ENCODE measurements around the gene FLOT1. TPM values are rescaled to one million over a fixed set of nuclear protein-coding genes. Genes with fewer than 3 reads are reported as not detected.
A peak's percentile ranks its signal among the peaks of the same experiment; 100 is the strongest.

The FLOT1 gene
- total and polyA plus RNA-seq, 2 of the 13 experiments (the other 11 are each of a cell fraction or from before 2014, with no cell fraction given), result 82.3 to 130 TPM

DNA sequence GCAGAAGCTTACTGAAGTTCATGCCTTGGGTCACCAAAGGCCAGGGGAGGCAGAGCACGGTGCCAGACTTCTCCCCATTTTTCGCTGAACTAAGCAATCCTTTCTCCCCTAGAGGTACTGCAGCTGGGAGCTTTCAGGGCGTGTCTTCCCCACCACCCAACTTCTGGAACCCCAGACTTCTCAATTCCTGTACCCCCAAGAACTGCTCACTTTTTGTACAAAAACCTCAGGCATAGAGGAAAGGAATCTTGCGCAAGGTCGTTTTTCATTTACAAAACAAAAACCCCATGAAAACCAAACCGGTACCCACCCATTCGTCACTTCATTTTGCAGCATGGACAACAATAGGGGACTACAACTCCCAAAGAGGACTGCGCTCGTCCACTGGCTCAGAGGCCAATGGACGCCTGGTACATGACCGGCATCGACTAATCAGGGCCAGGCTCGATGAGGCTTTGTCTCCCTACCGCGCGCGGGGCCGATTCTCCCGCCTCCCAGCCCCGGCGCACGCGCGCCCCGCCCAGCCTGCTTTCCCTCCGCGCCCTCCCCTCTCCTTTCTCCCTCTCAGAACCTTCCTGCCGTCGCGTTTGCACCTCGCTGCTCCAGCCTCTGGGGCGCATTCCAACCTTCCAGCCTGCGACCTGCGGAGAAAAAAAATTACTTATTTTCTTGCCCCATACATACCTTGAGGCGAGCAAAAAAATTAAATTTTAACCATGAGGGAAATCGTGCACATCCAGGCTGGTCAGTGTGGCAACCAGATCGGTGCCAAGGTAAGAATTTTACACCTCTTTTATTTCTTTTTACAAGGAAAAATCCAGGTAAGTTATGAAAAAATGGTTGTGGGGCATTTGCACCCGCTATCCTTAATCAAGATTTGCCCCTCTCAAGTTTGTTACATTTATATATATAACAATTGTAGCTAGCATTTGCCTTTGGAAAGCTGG is 22.4 kb downstream of the FLOT1 start, which contains the start of gene TUBB (continued):
- TF ChIP-seq GZF1 (CRISPR knock-in tag; IDR thresholded peaks at IDR 0.05) (peak; percentile 73), ZNF773 (CRISPR knock-in tag; IDR thresholded peaks at IDR 0.05; ENCODE audit: borderline replicate concordance) (peak; percentile 91; the same call in 1 of the 2 replicates), ZNF792 (CRISPR knock-in tag; IDR thresholded peaks at IDR 0.05) (no peak; the same call in 1 of the 2 replicates), ZNF326 (CRISPR knock-in tag; IDR thresholded peaks at IDR 0.05; ENCODE audit: borderline replicate concordance) (no peak), ZBTB1 (CRISPR knock-in tag; IDR thresholded peaks at IDR 0.05; ENCODE audit: borderline replicate concordance) (no peak), ZNF33A (CRISPR knock-in tag; IDR thresholded peaks at IDR 0.05; ENCODE audit: borderline replicate concordance) (no peak), SIX1 (CRISPR knock-in tag; IDR thresholded peaks at IDR 0.05; ENCODE audit: borderline replicate concordance) (no peak; the same call in 1 of the 2 replicates), DPF2 (CRISPR knock-in tag; IDR thresholded peaks at IDR 0.05; ENCODE audit: borderline replicate concordance, low read depth) (no peak), ZNF33B (CRISPR knock-in tag; IDR thresholded peaks at IDR 0.05) (no peak), ZNF574 (CRISPR knock-in tag; IDR thresholded peaks at IDR 0.05) (peak; percentile 98), ZNF20 (CRISPR knock-in tag; IDR thresholded peaks at IDR 0.05) (no peak), NFE2 (CRISPR knock-in tag; IDR thresholded peaks at IDR 0.05) (no peak)
- TF ChIP-seq, protein P1, sequence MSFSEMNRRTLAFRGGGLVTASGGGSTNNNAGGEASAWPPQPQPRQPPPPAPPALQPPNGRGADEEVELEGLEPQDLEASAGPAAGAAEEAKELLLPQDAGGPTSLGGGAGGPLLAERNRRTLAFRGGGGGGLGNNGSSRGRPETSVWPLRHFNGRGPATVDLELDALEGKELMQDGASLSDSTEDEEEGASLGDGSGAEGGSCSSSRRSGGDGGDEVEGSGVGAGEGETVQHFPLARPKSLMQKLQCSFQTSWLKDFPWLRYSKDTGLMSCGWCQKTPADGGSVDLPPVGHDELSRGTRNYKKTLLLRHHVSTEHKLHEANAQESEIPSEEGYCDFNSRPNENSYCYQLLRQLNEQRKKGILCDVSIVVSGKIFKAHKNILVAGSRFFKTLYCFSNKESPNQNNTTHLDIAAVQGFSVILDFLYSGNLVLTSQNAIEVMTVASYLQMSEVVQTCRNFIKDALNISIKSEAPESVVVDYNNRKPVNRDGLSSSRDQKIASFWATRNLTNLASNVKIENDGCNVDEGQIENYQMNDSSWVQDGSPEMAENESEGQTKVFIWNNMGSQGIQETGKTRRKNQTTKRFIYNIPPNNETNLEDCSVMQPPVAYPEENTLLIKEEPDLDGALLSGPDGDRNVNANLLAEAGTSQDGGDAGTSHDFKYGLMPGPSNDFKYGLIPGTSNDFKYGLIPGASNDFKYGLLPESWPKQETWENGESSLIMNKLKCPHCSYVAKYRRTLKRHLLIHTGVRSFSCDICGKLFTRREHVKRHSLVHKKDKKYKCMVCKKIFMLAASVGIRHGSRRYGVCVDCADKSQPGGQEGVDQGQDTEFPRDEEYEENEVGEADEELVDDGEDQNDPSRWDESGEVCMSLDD (CRISPR knock-in tag; IDR thresholded peaks at IDR 0.05; ENCODE audit: borderline replicate concordance), result peak; percentile 35; the same call in 1 of the 2 replicates
- TF ChIP-seq, protein P2, sequence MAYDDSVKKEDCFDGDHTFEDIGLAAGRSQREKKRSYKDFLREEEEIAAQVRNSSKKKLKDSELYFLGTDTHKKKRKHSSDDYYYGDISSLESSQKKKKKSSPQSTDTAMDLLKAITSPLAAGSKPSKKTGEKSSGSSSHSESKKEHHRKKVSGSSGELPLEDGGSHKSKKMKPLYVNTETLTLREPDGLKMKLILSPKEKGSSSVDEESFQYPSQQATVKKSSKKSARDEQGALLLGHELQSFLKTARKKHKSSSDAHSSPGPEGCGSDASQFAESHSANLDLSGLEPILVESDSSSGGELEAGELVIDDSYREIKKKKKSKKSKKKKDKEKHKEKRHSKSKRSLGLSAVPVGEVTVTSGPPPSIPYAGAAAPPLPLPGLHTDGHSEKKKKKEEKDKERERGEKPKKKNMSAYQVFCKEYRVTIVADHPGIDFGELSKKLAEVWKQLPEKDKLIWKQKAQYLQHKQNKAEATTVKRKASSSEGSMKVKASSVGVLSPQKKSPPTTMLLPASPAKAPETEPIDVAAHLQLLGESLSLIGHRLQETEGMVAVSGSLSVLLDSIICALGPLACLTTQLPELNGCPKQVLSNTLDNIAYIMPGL (CRISPR knock-in tag; IDR thresholded peaks at IDR 0.05; ENCODE audit: borderline replicate concordance in 1 of 2, low read depth in 1 of 2), result peak; percentile 58 to 74; a peak in 3 of 4 replicates
- TF ChIP-seq, protein P3, sequence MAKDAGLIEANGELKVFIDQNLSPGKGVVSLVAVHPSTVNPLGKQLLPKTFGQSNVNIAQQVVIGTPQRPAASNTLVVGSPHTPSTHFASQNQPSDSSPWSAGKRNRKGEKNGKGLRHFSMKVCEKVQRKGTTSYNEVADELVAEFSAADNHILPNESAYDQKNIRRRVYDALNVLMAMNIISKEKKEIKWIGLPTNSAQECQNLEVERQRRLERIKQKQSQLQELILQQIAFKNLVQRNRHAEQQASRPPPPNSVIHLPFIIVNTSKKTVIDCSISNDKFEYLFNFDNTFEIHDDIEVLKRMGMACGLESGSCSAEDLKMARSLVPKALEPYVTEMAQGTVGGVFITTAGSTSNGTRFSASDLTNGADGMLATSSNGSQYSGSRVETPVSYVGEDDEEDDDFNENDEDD (CRISPR knock-in tag; IDR thresholded peaks at IDR 0.05; ENCODE audit: borderline replicate concordance), result peak; percentile 92
